OCI-LY3 (cell line): ENCODE data around the gene NR4A1.

ENCODE experiments used
- H2AFZ ChIP-seq: fragments of 200-600, 300-600 bp; shearing (Covaris generic); 2 replicates; pipeline ENCODE4 v1.6.0; 2014; ENCODE audit warnings: antibody characterized with exemption, low read depth, low read length
- H3K27ac ChIP-seq: fragments of 200-600, 300-600 bp; sonication (generic); 2 replicates; pipeline ENCODE4 v1.5.1; 2014; ENCODE audit warnings: mild to moderate bottlenecking, low read length, moderate library complexity, mixed read lengths
- H3K27me3 ChIP-seq: fragments of 200-600, 300-600 bp; sonication (generic); 2 replicates; pipeline ENCODE4 v1.6.1; 2014; ENCODE audit warnings: low read depth, low read length, mixed read lengths
- H3K36me3 ChIP-seq: fragments of 200-600, 300-600 bp; sonication (generic); replicated peaks from 2 replicates; pipeline ENCODE3; 2014; ENCODE audit warnings: low read depth, low read length, mixed read lengths
- H3K4me1 ChIP-seq: fragments of 300-600, 200-600 bp; sonication (generic); 2 replicates; pipeline ENCODE4 v1.6.1; 2014; ENCODE audit warnings: low read length, mixed read lengths
- H3K4me2 ChIP-seq: fragments of 200-600, 300-600 bp; sonication (generic); 2 replicates; pipeline ENCODE4 v1.6.1; 2014; ENCODE audit warnings: low read length, mixed read lengths
- H3K4me3 ChIP-seq: fragments of 300-600, 200-600 bp; sonication (generic); 2 replicates; pipeline ENCODE4 v1.5.1; 2014; ENCODE audit warnings: antibody characterized with exemption, mild to moderate bottlenecking, low read length, moderate library complexity
- H3K79me2 ChIP-seq: fragments of 300-600, 200-600 bp; shearing (Covaris generic); 2 replicates; pipeline ENCODE4 v1.6.1; 2014; ENCODE audit warnings: mild to moderate bottlenecking, low read length, mixed read lengths
- H3K9ac ChIP-seq: fragments of 300-600, 200-600 bp; shearing (Covaris generic); 2 replicates; pipeline ENCODE4 v1.6.0; 2014; ENCODE audit warnings: mild to moderate bottlenecking, low read length, moderate library complexity
- H3K9me3 ChIP-seq: fragments of 200-600, 300-600 bp; shearing (Covaris generic); 2 replicates; pipeline ENCODE4 v1.6.1; 2014; ENCODE audit warnings: low read length, mixed read lengths; ENCODE audit not compliant: insufficient read depth
- H4K20me1 ChIP-seq: fragments of 200-600, 300-600 bp; sonication (generic); 2 replicates; pipeline ENCODE4 v1.6.1; 2016; ENCODE audit warnings: low read length, mixed read lengths; ENCODE audit not compliant: insufficient read depth
- CTCF ChIP-seq: fragments of 200-600, 300-600 bp; sonication (generic); IDR thresholded peaks from 2 replicates; pipeline ENCODE4 v1.5.1; 2014; ENCODE audit warnings: antibody characterized with exemption, low read length, low read depth
- EZH2phosphoT487 ChIP-seq: fragments of 200-600 bp; shearing (Covaris generic); IDR thresholded peaks from 2 replicates; pipeline ENCODE4 v1.6.1; 2018; ENCODE audit warnings: antibody characterized with exemption, mixed run types, low read depth

Gene NR4A1

GRCh38 chr12:52038447-52038846 is 12.8 kb upstream of the NR4A1 start:
- Histone ChIP-seq H2AFZ (no peak overlapping the region), H3K4me3 (no peak overlapping the region), H4K20me1 (no peaks in the 10 kb centered on the region), H3K27me3 (peaks cover 29% of the 10 kb centered on the region), H3K4me2 (no peak overlapping the region), H3K9ac (no peak overlapping the region), H3K36me3 (no peaks in the 10 kb centered on the region), H3K79me2 (no peaks in the 10 kb centered on the region), H3K9me3 (no peaks in the 10 kb centered on the region), H3K27ac (no peak overlapping the region), H3K4me1 (peaks cover 34% of the 10 kb centered on the region)
- no peak for TF ChIP-seq EZH2phosphoT487
- TF ChIP-seq CTCF: no peak

GRCh38 chr12:52041035-52041434 is 10.2 kb upstream of the NR4A1 start:
- Histone ChIP-seq H2AFZ (no peak overlapping the region), H3K36me3 (no peaks in the 10 kb centered on the region), H3K4me3 (no peak overlapping the region), H3K27me3 (peaks cover 13% of the 10 kb centered on the region), H3K4me2 (no peak overlapping the region), H3K79me2 (no peaks in the 10 kb centered on the region), H4K20me1 (no peaks in the 10 kb centered on the region), H3K9ac (no peak overlapping the region), H3K9me3 (no peaks in the 10 kb centered on the region), H3K4me1 (peaks cover 33% of the 10 kb centered on the region), H3K27ac (no peak overlapping the region)
- no peak for TF ChIP-seq EZH2phosphoT487
- no peak for TF ChIP-seq CTCF

- Histone ChIP-seq H2AFZ (0 out of 2 replicates have a peak overlapping the region, but pooled peaks have one; percentile 40), H3K27me3 (peaks cover 6% of the 10 kb centered on the region; the same call in 1 of the 2 replicates), H3K4me1 (peaks cover 31% of the 10 kb centered on the region), H3K9me3 (no peaks in the 10 kb centered on the region), H3K27ac (no peak overlapping the region), H3K9ac (peak overlapping the region; percentile 36; the same call in 1 of the 2 replicates), H3K36me3 (no peaks in the 10 kb centered on the region), H3K79me2 (no peaks in the 10 kb centered on the region), H4K20me1 (no peaks in the 10 kb centered on the region), H3K4me3 (peak overlapping the region; percentile 59), H3K4me2 (peak overlapping the region; percentile 67)
- no peak for TF ChIP-seq EZH2phosphoT487
- no peak for TF ChIP-seq CTCF
Measured at GRCh38 chr12:52041695-52042123, 9.5 kb upstream of the NR4A1 start.

GRCh38 chr12:52042706-52043385 is 8.4 kb upstream of the NR4A1 start:
- H3K36me3 ChIP-seq: no peaks in the 10 kb centered on the region
- peaks cover 31% of the 10 kb centered on the region for H3K4me1 ChIP-seq
- no peaks in the 10 kb centered on the region for H3K9me3 ChIP-seq
- no peak overlapping the region; the same call in 1 of the 2 replicates for H3K9ac ChIP-seq
- no peak overlapping the region for H3K27ac ChIP-seq
- no peaks in the 10 kb centered on the region for H3K27me3 ChIP-seq
- no peak overlapping the region for H2AFZ ChIP-seq
- TF ChIP-seq CTCF: no peak
- TF ChIP-seq EZH2phosphoT487: no peak
- peak overlapping the region; percentile 59 for H3K4me3 ChIP-seq
- H3K79me2 ChIP-seq: no peaks in the 10 kb centered on the region
- H3K4me2 ChIP-seq: peak overlapping the region; percentile 67
- no peaks in the 10 kb centered on the region for H4K20me1 ChIP-seq
